B cell (primary cell): Measurements from ENCODE around the gene OLIG2.

Experiments used
- EZH2 ChIP-seq: IDR thresholded peaks from 2 replicates; pipeline ENCODE4 v1.6.1; 2012; ENCODE audit warnings: borderline replicate concordance, low read depth, mild to moderate bottlenecking, moderate library complexity, low read length; ENCODE audit not compliant: insufficient read depth, poor library complexity, severe bottlenecking
- TF ChIP-seq, protein P1 (sequence below): fragments of 200-600 bp; IDR thresholded peaks from one replicate; pipeline ENCODE4 v1.8.0; 2022; ENCODE audit warnings: antibody characterized with exemption, mild to moderate bottlenecking

DNA sequence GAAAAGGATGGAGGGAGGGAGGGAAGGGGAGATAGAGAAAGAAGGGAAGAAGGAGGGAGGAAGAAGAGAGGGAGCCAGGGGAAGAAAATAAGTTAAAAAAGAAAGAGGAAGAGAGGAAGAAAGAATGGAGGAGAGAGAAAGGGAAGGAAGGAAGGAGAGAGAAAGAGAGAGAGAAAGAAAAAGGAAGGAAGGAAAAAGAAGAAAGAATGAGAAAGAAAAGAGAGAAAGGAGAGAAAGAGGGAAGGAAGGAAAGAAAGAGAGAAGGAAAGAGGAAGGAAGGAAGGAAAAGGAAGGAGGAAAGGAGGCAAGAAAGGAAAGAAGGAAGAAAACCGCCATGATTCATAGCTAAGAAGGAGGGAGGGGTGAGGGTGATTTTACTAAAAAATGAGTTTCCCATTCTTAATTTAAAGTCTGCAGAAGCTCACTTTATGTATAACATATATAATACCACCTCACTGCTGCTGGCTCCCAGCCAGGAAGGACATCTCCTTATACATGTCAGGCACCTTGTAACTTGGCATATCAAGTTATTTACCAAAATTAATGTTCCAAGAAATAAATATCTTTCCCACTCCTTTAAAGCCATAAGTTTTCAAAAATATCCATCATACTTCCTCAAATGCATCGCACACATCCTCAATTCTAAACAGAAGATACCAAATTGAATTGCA is 46.0 kb upstream of the OLIG2 start:
- no peak for TF ChIP-seq EZH2
- TF ChIP-seq, protein P1, sequence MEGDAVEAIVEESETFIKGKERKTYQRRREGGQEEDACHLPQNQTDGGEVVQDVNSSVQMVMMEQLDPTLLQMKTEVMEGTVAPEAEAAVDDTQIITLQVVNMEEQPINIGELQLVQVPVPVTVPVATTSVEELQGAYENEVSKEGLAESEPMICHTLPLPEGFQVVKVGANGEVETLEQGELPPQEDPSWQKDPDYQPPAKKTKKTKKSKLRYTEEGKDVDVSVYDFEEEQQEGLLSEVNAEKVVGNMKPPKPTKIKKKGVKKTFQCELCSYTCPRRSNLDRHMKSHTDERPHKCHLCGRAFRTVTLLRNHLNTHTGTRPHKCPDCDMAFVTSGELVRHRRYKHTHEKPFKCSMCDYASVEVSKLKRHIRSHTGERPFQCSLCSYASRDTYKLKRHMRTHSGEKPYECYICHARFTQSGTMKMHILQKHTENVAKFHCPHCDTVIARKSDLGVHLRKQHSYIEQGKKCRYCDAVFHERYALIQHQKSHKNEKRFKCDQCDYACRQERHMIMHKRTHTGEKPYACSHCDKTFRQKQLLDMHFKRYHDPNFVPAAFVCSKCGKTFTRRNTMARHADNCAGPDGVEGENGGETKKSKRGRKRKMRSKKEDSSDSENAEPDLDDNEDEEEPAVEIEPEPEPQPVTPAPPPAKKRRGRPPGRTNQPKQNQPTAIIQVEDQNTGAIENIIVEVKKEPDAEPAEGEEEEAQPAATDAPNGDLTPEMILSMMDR = no peak
